CD4-positive, alpha-beta T cell treated with Interleukin-15 for 1 hour (primary cell): ENCODE results near the gene CYTH4.
"Not testable (repeated sequence)": the region's sequence is repeated elsewhere in the genome, so short reads cannot be mapped to it uniquely, and the experiment has no call there.

ENCODE experiments used
- DNase-seq: peaks from one replicate; pipeline ENCODE4 v3.0.0-alpha.2; 2020

Gene CYTH4

DNA sequence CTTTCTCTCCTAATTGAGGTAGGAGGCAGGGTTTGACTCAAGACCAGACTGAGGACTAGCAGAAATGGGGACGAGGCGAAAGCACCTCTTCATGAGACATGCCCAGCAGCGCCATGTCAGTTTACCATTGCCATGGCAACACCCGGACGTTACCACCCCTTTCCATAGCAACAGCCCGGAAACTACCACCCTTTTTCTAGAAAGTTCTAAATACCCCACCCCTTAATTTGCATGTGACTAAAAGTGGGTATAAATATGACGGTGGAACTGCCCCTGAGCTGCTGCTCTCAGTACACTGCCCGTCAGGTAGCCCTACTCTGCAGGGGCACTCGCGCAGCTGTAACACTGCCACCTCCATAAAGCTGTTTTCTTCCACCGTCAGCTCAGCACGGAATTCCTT is 32.3 kb upstream of the CYTH4 start:
- DNase-seq = peak; percentile 17

- not testable (repeated sequence) for DNase-seq
Measured at GRCh38 chr22:37251836-37252235, 30.5 kb upstream of the CYTH4 start.

GRCh38 chr22:37253126-37253660 is 29.1 kb upstream of the CYTH4 start:
- DNase-seq = no peak

DNA sequence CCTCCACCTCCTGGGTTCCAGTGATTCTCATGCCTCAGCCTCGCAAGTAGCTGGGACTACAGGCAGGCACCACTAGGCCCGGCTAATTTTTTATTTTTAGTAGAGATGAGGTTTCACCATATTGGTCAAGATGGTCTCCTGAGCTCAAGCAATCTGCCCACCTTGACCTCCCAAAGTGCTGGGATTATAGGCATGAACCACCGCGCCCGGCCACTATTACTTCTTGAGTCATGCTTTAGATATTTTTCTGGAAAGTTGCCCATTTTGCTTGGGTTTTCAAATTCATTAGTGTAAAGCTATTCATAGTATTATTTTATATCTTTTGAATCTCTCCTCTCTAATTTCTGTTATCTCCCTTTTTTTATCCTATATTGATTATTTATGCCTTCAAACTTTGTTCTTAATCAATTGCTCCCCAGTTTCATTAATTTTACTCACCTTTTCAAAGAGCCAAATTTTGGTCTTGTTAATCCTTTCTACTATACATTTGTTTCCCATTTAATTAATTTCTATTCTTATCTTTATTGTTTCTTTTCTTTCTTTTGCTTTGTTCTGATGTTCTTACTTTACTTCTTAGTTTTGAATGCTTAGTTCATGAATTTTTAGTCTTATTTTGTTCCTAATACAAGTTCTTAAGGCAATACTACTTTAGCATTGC is 28.0 kb upstream of the CYTH4 start:
- DNase-seq = no peak

GRCh38 chr22:37254867-37255233 is 27.5 kb upstream of the CYTH4 start:
- DNase-seq = no peak

DNA sequence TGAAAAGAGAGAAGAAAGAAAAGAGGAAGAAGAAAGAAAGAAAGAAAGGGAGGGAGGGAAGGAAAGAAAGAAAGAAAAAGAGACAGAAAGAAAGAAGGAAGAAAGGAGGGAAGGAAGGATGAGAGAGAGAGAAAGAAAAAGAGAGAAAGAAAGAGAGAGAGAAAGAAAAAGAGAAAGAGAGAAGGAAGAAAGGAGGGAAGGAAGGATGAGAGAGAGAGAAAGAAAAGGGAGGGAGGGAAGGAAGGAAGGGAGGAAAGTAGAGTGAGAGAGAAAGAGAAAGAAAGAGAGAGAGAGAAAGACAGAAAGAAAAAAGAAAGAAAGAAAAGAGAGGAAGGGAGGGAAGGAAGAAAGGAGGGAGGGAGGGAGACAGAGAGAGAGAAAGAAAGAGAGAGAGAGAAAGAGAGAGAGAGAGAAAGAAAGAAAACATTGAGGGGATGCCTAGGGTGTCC is 26.7 kb upstream of the CYTH4 start:
- DNase-seq = no peak

DNA sequence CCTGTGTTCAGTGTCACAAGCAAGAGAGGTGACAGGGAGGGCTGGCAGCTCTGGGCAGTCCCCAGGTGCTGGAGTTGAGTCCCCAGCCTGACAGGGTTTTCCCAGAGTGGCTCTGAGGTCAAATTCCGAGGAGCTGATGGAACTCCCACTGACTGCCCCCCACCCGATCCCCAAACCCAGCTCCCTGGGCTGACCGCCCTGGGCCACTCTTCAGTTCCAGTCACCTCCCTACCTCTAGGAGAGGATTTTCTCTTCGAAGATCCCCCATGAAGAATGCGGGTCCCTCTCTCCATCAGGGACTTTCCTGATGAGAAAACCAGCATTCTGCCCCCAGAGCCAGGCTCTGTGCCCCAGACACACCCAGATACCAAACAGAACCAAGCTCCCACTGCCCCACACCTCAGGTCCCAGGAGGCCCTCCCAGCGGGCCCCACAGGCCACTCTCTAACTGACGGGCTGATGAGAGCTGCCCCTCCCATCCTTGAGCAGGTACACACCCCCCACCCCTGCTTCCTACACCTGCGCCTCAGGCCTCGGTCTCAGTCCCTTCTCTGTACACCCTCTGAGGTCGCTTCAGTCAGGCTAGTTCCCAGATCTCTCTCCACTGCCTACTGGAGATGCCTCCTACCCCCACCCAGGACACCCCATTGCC is 26.1 kb upstream of the CYTH4 start:
- peak; percentile 15 for DNase-seq

- no peak for DNase-seq
Measured at GRCh38 chr22:37258005-37258752, 24.1 kb upstream of the CYTH4 start.

DNA sequence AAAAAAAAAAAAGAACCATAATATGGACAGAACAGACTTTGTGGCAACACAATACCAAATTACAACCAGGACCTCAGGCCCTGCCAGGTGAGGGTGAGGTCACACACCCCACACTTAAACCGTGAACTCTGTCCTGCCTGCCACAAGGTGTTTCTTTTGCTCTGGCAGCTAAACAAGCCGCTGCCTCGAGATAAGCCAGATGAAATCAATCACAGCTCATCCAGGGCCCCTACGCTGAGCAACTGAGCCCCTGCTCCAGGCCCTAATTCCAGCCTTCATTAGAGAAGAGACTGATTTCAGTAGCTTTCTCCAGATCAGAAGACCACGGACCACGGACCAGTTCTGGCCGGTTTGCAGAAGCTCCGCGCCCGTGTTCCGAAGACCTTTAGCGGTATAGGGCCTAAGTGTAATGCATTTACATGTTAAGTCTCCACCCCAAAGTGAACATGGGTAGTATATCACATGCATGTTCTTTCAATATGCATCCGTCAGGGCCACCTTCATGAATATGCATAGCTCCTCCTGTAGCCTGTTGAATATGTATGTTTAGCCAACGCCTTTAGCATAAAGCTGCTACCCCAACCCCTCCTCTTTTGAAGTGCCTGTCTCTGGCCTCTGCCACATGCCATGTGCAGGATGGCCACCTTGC is 23.4 kb upstream of the CYTH4 start:
- DNase-seq = no peak

- DNase-seq = no peak
Measured at GRCh38 chr22:37259540-37260029, 22.7 kb upstream of the CYTH4 start.

- no peak for DNase-seq
Measured at GRCh38 chr22:37260155-37260795, 22.0 kb upstream of the CYTH4 start.

GRCh38 chr22:37260901-37261336 is 21.4 kb upstream of the CYTH4 start:
- peak; percentile 69 for DNase-seq

GRCh38 chr22:37262346-37262745 is 20.0 kb upstream of the CYTH4 start:
- no peak for DNase-seq

GRCh38 chr22:37263966-37264887 is 18.1 kb upstream of the CYTH4 start:
- no peak for DNase-seq

DNA sequence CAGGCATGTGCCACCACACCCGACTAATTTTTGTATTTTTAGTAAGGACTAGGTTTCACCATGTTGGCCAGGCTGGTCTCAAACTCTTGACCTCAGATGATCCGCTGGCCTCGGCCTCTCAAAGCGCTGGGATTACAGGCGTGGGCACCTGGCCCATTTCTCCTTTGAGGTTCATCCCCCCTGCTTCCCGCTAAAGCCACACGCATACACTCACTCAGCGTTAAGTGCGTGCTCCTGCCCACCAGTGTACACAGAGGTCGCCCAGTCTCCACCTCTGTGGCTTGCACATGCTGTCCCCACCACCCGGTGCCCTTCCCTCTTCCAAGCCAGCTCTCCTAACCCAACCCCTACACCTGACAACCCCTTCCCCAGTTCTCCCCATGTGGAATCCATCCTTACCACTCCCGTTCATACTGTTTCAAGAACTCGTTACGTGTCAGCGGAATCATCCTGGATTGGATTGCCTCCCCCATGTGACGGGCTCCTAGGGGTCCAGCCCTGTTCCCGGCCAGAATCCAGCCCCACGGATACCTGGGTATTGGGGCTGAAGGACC is 15.7 kb upstream of the CYTH4 start:
- no peak for DNase-seq

DNA sequence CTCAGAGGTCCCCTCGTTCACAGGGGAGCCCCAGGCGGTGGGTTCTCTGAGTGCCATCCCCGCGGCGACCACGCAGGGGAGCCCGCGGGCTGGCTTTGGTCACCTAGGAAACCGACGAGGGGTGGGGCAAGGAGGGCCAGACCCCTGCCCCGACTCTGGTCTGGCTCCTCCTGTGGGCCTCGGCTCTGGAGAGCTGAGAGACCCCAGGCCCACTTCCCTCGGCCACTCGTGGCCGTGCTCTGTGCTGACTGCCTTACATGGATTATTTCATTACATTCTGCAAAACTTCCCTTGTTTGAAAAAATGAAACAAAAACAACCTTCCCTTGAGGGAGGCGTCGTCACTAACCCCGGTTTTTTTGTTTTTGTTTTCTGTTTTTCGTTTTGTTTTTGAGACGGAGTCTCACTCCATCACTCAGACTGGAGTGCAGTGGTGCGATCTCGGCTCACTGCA is 15.1 kb upstream of the CYTH4 start:
- peak; percentile 66 for DNase-seq

DNA sequence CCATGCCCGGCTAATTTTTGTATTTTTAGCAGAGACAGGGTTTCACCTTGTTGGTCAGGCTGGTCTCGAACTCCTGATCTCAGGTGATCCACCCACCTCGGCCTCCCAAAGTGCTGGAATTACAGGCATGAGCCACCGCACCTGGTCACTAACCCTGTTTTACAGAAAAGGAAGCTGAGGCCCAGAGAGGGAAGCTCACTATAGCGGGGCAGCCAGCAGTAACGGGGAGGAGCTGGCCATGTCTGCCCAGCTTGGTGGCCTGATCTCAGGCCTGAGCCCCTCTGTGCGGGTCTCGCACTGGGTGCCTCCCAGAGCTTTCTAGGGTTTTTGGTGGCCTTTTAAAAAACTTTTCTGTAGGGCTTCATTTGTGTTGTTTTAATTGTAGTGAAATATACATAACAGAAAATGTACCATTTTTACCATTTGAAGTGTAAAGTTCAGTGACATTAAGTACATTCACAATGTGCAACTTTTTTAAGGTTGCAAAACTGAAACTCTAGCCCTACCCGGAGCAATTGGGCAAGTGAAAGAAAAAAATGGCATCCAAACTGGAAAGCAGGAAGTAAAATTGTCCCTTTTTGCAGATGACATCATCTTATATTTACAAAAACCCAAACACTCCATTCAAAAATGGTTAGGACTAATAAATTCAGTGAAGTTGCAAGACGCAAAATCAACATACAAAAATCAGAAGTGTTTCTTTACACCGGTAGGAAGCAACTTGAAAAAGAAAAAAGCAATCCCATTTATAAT is 14.5 kb upstream of the CYTH4 start:
- DNase-seq = no peak

- DNase-seq = no peak
Measured at GRCh38 chr22:37269936-37270678, 12.2 kb upstream of the CYTH4 start.

- peak; percentile 68 for DNase-seq
Measured at GRCh38 chr22:37270928-37271650, 11.2 kb upstream of the CYTH4 start.
